Liver (tissue), 9 donors: Measurements from ENCODE around the gene OR1F1. TPM values are rescaled to one million over a fixed set of nuclear protein-coding genes. Genes with fewer than 3 reads are reported as not detected.

ENCODE experiments used
- DNase-seq: peaks from one replicate; pipeline ENCODE4 v3.0.0-alpha.2; 2017; ENCODE audit warnings: low spot score
- H3K27ac ChIP-seq, 2 donors: one replicate each; pipeline ENCODE4 v1.7.0; 2013; ENCODE audit warnings: inconsistent platforms in 2 of 2, low read length in 2 of 2, control low read depth in 1 of 2, low read depth in 1 of 2, mild to moderate bottlenecking in 1 of 2
- H3K27me3 ChIP-seq, 4 donors: one replicate each; pipeline versions ENCODE4 v1.6.1 to v1.7.0; 2013; ENCODE audit warnings: low read length in 3 of 4, inconsistent platforms in 1 of 4, mild to moderate bottlenecking in 1 of 4, moderate library complexity in 1 of 4; ENCODE audit not compliant: control insufficient read depth in 4 of 4, insufficient read depth in 4 of 4
- H3K36me3 ChIP-seq, 4 donors: one replicate each; pipeline versions ENCODE4 v1.6.1 to v1.7.0; 2013; ENCODE audit warnings: low read length in 3 of 4, mild to moderate bottlenecking in 3 of 4, low read depth in 1 of 4, moderate library complexity in 1 of 4; ENCODE audit not compliant: control insufficient read depth in 4 of 4, insufficient read depth in 3 of 4
- H3K4me1 ChIP-seq, 4 donors: one replicate each; pipeline versions ENCODE4 v1.6.1 to v1.7.0; 2013; ENCODE audit warnings: low read length in 3 of 4, mild to moderate bottlenecking in 3 of 4, moderate library complexity in 1 of 4; ENCODE audit not compliant: control insufficient read depth in 4 of 4, insufficient read depth in 4 of 4
- H3K4me3 ChIP-seq, 3 donors: one replicate each; pipeline versions ENCODE4 v1.6.1 to v1.7.0; 2013; ENCODE audit warnings: low read length in 3 of 3, control low read depth in 1 of 3, low read depth in 1 of 3, mild to moderate bottlenecking in 1 of 3
- H3K9ac ChIP-seq, 2 donors: one replicate each; pipeline ENCODE4 v1.7.0; 2013; ENCODE audit warnings: low read length in 2 of 2, mild to moderate bottlenecking in 2 of 2, moderate library complexity in 2 of 2, control low read depth in 1 of 2, low read depth in 1 of 2
- H3K9me3 ChIP-seq, 4 donors: one replicate each; pipeline versions ENCODE4 v1.6.1 to v1.7.0; 2013; ENCODE audit warnings: low read length in 3 of 4; ENCODE audit not compliant: control insufficient read depth in 4 of 4
- CTCF ChIP-seq: fragments of 150-350 bp; IDR thresholded peaks from 2 replicates; pipeline ENCODE4 v1.5.1; 2017; ENCODE audit warnings: improper control_type of control experiment, low read depth, low read length; ENCODE audit not compliant: missing input control
- EGR1 ChIP-seq, 2 donors: IDR thresholded peaks; 2 replicates each; pipeline ENCODE4 v1.6.1; 2016 to 2018; ENCODE audit warnings: antibody characterized with exemption in 2 of 2, low read depth in 2 of 2
- FOXA2 ChIP-seq: IDR thresholded peaks from 2 replicates; pipeline ENCODE4 v1.6.1; 2016; ENCODE audit warnings: antibody characterized with exemption
- HNF4A ChIP-seq, 2 donors: conservative IDR thresholded peaks; 2 replicates each; pipeline ENCODE4 v1.6.1; 2016; ENCODE audit warnings: antibody characterized with exemption in 2 of 2, mild to moderate bottlenecking in 2 of 2
- HNF4G ChIP-seq: IDR thresholded peaks from 2 replicates; pipeline ENCODE4 v1.6.1; 2016; ENCODE audit warnings: antibody characterized with exemption
- JUND ChIP-seq, 2 donors: IDR thresholded peaks; 2 replicates each; pipeline ENCODE4 v1.6.1; 2016; ENCODE audit warnings: antibody characterized with exemption in 2 of 2
- MAX ChIP-seq: IDR thresholded peaks from 2 replicates; pipeline ENCODE4 v1.6.1; 2016; ENCODE audit warnings: antibody characterized with exemption
- NR2F2 ChIP-seq: IDR thresholded peaks from 2 replicates; pipeline ENCODE4 v1.6.1; 2016; ENCODE audit warnings: antibody characterized with exemption
- REST ChIP-seq: IDR thresholded peaks from 2 replicates; pipeline ENCODE4 v1.6.1; 2016; ENCODE audit warnings: antibody characterized with exemption, mild to moderate bottlenecking
- TAF1 ChIP-seq: conservative IDR thresholded peaks from 2 replicates; pipeline ENCODE4 v1.6.1; 2016; ENCODE audit warnings: antibody characterized with exemption, mild to moderate bottlenecking
- YY1 ChIP-seq: IDR thresholded peaks from 2 replicates; pipeline ENCODE4 v1.6.1; 2016; ENCODE audit warnings: antibody characterized with exemption, mild to moderate bottlenecking
- WGBS: extraction: QIAGEN DNeasy Blood & Tissue Kit; methylation state at CpG from one replicate; pipeline ENCODE4 v1.1.7; 2013; 5-methylcytosine and 5-hydroxymethylcytosine counted together
- polyA plus RNA-seq, 2 donors: library from polyadenylated mRNA; stranded (reverse) in 1 of 2; unstranded in 1 of 2; fragments of 200-250 nt in 1 of 2; fragments of >200 nt in 1 of 2; fragmentation: Nextera tagmentation in 1 of 2; extraction: Ambion mirVana in 1 of 2; gene quantifications; one replicate each; pipeline versions ENCODE4 v1.2.1 to v1.2.3, GENCODE V29; 2013 to 2015
- total RNA-seq, 2 donors: library from RNA; depleted of rRNA; stranded (reverse); fragments of >200 nt; gene quantifications; one replicate each; pipeline ENCODE4 v1.2.3, GENCODE V29; 2014
- donor health status: healthy.
- donor health status: healthy.
- donor health status: healthy.
- donor health status: healthy.
- donor health status: healthy.

The OR1F1 gene
- total and polyA plus RNA-seq, 4 donors = not detected

GRCh38 chr16:3192476-3193019 is 4.5 kb downstream of the OR1F1 start:
- no peak for DNase-seq
- Histone ChIP-seq H3K27me3 (peaks cover 0 to 17% (median 9%) of the 10 kb centered on the region in 4 donors), H3K4me1 (peaks cover 0 to 11% (median 3%) of the 10 kb centered on the region in 4 donors), H3K9me3 (peaks cover 0 to 16% (median 1%) of the 10 kb centered on the region in 4 donors), H3K27ac (no peak overlapping the region), H3K9ac (no peak overlapping the region), H3K4me3 (no peak overlapping the region), H3K36me3 (no peaks in the 10 kb centered on the region)
- TF ChIP-seq YY1 = no peak
- TF ChIP-seq JUND (IDR thresholded peaks at IDR 0.05) = no peak
- no peak for TF ChIP-seq TAF1
- no peak for TF ChIP-seq FOXA2
- TF ChIP-seq EGR1 (IDR thresholded peaks at IDR 0.05; ENCODE audit: low read depth in 2 of 2) = no peak
- 47% methylated on average over 36 of the region's 36 CpGs for WGBS

GRCh38 chr16:3193221-3194212 is 5.5 kb downstream of the OR1F1 start:
- Histone ChIP-seq H3K9ac (no peak overlapping the region), H3K27ac (no peak overlapping the region), H3K4me3 (no peak overlapping the region), H3K9me3 (peaks cover 0 to 16% (median 1%) of the 10 kb centered on the region in 4 donors), H3K36me3 (no peaks in the 10 kb centered on the region), H3K27me3 (peaks cover 0 to 17% (median 9%) of the 10 kb centered on the region in 4 donors), H3K4me1 (peaks cover 0 to 15% (median 4%) of the 10 kb centered on the region in 4 donors)
- WGBS = 70% methylated on average over 49 of the region's 49 CpGs
- DNase-seq = no peak
- TF ChIP-seq HNF4G (no peak), HNF4A (conservative IDR thresholded peaks at IDR 0.05) (no peak), YY1 (no peak), REST (no peak), CTCF (no peak), FOXA2 (no peak), MAX (no peak), NR2F2 (no peak)
